HG02610 (cell line): ENCODE data around the gene IL19.
"Not testable (repeated sequence)": the region's sequence is repeated elsewhere in the genome, so short reads cannot be mapped to it uniquely, and the experiment has no call there.

Experiments
- ATAC-seq: cut with Tn5 transposase; IDR thresholded peaks from one replicate; pipeline ENCODE4 v1.9.1; 2021; ENCODE audit warnings: mild to moderate bottlenecking, moderate library complexity; ENCODE audit not compliant: unreplicated experiment

The IL19 gene

DNA sequence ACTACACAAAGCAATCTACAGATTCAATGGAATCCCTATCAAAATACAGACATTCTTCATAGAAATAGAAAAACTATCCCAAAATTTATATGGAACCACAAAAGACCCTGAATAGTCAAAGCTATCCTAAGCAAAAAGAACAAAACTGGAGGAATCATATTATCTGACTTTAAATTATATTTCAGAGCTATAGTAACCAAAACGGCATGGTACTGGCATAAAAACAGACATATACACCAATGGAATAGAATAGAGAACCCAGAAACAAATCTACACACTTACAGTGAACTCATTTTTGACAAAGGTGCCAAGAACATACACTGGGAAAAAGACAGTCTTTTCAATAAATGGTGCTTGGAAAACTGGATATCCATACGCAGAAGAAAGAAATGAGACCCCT, 82.1 kb downstream of the IL19 start:
- not testable (repeated sequence) for ATAC-seq

DNA sequence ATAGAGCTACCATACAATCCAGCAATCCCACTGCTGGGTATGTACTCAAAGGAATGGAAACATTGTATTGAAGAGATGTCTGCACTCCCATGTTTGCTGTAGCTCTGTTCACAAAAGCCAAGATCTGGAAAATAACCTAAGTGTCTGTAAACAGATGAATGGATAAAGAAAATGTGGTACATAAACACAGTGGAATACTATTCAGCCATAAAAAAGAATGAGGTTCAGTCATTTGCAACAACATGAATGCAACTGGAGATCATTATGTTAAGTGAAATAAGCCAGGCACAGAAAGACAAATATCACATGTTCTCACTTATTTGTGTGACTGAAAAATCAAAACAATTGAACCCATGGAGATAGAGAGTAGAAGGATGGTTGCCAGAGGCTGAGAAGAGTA, 83.1 kb downstream of the IL19 start:
- ATAC-seq, result not testable (repeated sequence)

DNA sequence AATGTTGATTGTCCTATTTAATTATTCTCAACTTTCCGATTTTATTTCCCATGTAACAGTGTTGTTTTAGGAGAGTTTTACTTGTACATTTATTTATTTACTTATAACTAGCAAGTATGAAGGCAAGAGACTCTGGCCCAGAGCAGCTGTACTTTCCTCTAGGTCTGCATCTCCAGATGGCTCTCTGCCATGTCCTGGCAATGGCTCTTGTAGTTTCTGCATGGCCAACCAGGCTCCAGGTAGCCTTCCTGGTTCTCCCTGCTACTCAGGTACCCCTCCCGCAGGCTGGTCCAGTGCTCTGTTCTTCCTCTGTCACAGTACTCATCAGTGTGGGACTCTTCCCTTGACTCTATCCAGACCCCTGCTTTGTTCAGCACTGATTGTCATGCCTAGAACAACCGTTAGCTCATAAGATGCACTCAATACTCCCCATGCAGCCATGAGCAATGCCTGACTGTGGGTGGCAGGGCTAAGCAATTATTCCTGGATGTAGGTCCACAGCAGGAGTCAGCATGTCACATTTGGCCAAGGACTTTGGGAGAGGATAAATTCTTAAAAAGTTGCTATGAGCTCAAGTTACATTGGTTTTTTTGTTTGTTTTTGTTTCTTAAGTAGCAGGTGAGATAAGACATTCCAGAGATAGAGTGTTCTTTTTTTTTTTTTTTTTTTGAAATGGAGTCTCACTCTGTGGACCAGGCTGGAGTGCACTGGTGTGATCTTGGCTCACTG, 84.0 kb downstream of the IL19 start:
- ATAC-seq, result no peak

GRCh38 chr1:206855859-206856258, 85.3 kb downstream of the IL19 start:
- ATAC-seq, result no peak

DNA sequence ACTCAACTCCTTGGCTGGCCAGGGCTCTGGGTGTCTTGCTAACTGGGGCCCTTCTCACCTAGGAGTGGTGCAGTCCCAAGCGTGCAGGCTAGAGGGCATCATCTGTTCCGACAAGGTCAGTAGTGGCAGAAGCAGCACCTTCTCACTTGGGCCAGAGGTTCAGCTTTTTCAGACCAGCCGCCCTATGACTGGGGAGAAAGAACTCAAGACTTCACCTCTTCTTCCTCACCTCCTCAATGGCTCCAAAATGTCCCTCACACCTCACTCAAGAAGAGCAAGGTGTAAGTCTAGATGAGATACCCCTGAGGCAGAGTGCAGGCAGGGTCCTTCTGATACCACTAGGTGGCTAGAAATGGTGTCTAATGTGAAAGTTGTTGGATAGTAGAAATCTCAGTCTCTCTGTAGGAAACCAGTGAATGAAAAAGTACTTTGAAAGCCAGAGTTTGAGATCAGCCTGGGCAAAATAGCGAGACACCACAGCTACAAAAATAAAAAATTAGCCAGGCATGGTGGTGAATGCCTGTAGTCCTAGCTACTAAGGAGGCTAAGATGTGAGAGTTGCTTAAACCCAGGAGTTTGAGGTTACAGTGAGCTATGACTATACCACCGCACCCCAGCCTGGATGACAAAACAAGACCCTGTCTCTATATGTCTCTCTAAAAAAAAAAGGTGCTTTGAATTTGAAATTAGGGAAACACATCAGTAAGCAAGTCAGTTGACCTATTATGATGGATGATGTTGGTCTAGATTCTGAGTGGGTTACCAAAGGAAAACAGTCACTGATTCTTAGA, 86.3 kb downstream of the IL19 start:
- ATAC-seq, result no peak

DNA sequence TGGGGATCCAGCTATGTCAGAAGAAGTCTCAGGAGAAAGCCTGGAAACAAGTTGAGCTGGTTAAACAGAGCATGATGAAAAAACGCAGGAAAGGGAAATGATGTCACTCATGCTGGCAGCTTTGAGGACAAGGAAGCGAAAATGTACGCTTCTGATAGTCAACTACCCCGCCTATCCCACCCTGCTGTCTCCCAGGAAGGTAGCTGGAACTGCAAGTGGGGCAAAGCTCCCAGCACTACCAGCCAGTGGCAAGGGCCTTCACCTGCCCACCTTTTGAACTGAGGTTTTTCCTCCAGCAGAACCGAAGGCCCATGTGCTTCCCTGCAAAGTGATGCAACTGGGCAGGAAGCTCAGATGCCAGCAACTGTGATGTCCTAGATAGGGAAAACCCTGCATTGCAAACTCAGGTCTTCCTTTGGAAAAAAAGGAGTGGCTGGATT, 88.5 kb downstream of the IL19 start:
- ATAC-seq, result no peak

DNA sequence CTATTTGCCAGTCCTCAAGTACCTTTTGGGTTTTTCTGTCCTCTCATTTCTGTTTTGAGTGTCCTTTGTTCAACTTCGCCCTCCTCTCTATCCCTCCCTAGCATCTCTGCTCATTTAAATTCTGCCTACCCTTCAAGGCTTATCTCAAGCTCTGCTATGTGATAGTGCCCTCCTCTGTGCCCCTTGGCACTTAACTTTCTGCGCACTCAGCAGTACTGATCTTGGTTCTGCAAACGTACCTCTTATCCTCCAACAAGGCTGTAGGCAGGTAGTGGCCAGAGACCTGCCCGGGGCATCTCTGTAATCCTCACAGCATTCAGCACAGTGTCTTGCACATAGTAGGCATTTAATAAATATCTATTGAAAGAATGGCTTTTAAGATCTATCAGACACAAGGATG, 89.6 kb downstream of the IL19 start:
- no peak for ATAC-seq

- ATAC-seq, result no peak
Observed at GRCh38 chr1:206863266-206863665, 92.7 kb downstream of the IL19 start.

DNA sequence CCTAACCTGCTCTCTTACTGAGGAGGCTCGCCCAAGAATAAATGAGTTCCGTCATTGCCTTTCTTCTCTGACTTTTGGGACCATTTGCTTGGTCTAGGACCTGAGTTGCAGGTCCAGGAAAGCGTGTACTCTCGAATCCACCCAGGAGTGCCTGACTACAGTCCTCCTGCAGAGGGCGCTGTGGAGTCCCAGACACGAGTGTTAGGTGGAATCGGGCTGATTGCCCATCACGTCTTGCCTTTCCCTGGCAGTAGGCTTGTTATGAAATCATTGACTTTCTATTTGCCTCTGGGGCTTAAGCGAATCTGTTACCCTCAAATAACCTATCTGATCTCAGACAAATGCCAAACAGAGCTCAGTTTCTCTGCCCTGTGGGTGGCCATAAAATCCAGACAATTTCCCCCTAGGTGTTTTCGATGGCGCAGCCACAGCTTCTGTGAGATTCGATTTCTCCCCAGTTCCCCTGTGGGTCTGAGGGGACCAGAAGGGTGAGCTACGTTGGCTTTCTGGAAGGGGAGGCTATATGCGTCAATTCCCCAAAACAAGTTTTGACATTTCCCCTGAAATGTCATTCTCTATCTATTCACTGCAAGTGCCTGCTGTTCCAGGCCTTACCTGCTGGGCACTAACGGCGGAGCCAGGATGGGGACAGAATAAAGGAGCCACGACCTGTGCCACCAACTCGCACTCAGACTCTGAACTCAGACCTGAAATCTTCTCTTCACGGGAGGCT, 94.5 kb downstream of the IL19 start, which contains the start of gene IL20:
Gene IL20 (plus strand): TSS at position 685 of the 733 bp plus-strand sequence. CDS start 230 bp downstream, outside the sequence.
- ATAC-seq, result no peak

- ATAC-seq, result no peak
Observed at GRCh38 chr1:206866062-206866461, 95.5 kb downstream of the IL19 start.

GRCh38 chr1:206867239-206867638, 96.7 kb downstream of the IL19 start:
- ATAC-seq, result no peak

GRCh38 chr1:206867716-206868115, 97.1 kb downstream of the IL19 start:
- ATAC-seq, result no peak

- no peak for ATAC-seq
Observed at GRCh38 chr1:206868264-206868663, 97.7 kb downstream of the IL19 start.

DNA sequence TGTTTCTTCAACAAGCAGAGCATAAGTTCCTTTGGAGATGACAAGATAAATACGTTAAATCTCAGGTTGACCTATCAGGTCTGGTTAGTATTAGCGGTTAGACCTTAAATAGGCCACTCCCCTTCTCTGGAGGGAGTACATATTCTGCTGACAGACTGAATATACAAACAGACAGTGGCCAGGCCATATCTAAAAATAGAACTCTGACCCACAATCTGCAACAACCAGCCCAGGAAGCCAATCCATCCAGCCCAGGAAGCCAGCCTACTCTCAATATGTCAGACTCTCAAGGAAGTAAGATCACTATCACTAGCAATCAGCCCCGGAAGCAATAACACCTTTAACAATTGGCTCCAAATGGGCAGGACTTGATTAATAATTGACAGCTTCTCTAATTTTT, 101.6 kb downstream of the IL19 start:
- no peak for ATAC-seq

- ATAC-seq, result no peak
Observed at GRCh38 chr1:206873603-206874188, 103.1 kb downstream of the IL19 start.

DNA sequence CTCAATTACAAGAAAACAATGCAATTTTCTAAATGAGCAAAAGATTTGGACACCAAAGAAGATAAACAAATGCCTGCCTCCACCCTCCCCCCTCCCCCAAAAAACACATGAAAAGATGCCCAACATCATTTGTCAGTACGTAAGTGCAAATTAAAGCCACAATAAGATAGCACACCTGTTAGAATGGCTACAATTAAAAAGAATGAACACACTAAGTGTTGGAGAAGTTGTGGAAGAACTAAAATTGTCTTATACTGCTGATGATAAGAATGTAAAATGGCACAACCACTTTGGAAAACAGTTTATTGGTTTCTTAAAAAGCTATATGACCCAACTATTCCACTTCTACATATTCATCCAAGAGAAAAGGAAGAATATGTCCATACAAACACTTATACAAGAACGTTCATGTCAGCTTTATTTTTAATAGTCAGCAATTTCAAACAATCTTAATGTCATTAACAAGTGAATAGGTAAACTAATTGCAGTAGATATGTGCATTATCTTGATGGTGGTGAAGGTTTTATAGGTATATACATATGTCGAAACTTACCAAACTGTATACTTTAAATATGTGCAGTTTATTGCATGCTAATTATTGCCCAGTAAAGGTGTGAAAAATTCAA, 105.3 kb downstream of the IL19 start:
- no peak for ATAC-seq

GRCh38 chr1:206878456-206878855, 107.9 kb downstream of the IL19 start:
- no peak for ATAC-seq

- no peak for ATAC-seq
Observed at GRCh38 chr1:206880314-206880713, 109.7 kb downstream of the IL19 start.

GRCh38 chr1:206882555-206882954, 112.0 kb downstream of the IL19 start:
- no peak for ATAC-seq

DNA sequence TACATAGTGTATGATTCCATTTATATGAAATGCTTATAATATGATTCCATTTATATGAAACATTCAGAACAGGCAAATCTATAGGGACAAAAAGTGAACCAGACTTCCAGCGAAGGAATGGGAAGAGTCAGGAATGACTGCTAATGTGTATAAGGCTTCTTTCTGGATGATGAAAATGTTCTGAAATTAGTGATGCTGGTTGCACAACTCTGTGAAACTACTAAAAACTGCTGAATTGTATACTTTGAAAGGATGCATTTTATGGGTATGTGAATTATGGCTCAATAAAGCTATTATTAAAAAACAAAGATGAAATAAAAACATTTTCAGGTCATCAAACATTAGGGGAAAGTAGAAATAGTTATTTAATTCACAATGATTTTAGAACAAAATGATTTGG, 112.6 kb downstream of the IL19 start:
- no peak for ATAC-seq

DNA sequence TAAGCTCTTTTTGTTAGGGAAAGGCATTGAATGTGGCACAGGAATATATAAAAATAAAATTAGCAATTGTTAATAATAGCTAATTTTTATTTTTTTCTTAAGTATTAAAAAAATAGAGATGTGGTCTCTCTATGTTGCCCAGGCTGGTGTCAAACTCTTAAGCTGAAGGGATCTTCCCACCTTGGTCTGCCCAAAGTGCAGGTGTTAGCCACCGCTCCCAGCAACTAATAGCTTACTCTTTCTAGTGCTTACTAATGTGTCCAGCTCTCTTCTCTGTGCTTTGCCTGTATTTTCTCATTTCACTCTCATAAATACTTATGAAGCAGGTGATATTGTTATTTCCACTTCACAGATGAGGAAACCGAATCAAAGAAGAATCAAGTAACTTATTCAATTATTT, 113.3 kb downstream of the IL19 start:
- ATAC-seq, result no peak
